Measurements from ENCODE around the gene TEX48.

TEX48 gene

DNA sequence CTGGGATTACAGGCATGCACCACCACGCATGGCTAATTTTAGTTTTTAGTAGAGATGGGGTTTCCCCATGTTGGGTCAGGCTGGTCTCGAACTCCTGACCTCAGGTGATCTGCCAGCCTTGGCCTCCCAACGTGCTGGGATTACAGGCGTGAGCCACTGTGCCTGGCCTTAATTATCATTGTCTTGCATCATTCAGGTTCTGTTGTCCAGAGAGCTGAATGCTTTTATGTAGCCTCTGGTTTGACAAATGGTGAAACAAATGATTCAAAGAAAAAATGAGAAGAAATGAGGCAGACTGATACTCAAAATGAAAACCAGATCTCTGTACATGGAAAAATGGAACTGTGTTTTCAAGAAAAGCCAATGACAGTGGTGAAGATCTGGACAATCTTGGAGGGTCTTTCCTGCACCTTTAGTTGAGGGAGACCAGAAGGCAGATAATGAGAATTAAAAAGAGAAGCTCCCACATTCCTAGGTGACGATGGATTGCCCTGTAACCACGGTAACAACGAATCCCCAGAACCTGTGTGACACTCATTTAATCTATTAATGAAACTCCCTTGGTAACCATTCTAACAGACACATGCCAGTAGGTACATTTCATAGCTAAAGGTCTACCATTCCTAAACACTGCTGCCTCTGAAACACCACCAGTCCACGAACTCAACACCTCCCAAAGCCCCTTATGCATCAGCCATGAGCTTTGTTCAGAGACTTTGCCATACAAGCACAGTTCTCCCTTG is 1.6 kb downstream of the TEX48 start:
- Histone ChIP-seq H3K4me1 (ENCODE audit: control insufficient read depth, low read depth, low read length) (no peaks in the 10 kb centered on the region), H3K56ac (ENCODE audit: low read length) (no peak overlapping the region), H2BK120ac (ENCODE audit: low read depth, low read length) (no peak overlapping the region), H3K23ac (ENCODE audit: low read length) (no peak overlapping the region), H4K5ac (ENCODE audit: low read length) (no peak overlapping the region), H2BK5ac (ENCODE audit: low read length) (no peak overlapping the region), H3K4me2 (ENCODE audit: low read length) (no peak overlapping the region), H3K4ac (ENCODE audit: low read depth, low read length) (no peak overlapping the region), H3K27ac (ENCODE audit: low read depth, low read length) (no peak overlapping the region), H3K18ac (ENCODE audit: low read length) (no peak overlapping the region), H4K8ac (ENCODE audit: low read depth, low read length) (no peak overlapping the region), H3K79me1 (ENCODE audit: low read length) (no peaks in the 10 kb centered on the region), H3K79me2 (ENCODE audit: control insufficient read depth, insufficient read depth, low read length) (no peaks in the 10 kb centered on the region), H2BK15ac (replicated peaks; ENCODE audit: low read depth) (no peak overlapping the region), H3K4me3 (ENCODE audit: low read length) (no peak overlapping the region), H2AK5ac (ENCODE audit: low read length) (no peak overlapping the region), H3K36me3 (ENCODE audit: control insufficient read depth, insufficient read depth, low read length) (no peaks in the 10 kb centered on the region), H3K27me3 (ENCODE audit: insufficient read depth, low read length, poor library complexity) (no peaks in the 10 kb centered on the region), H3K9ac (ENCODE audit: low read length) (no peak overlapping the region)
- peak; percentile 31 for DNase-seq
- no CpG with 5 or more reads among the region's 8 CpGs for WGBS (ENCODE audit: extremely low coverage, insufficient coverage, low lambda C conversion rate)

DNA sequence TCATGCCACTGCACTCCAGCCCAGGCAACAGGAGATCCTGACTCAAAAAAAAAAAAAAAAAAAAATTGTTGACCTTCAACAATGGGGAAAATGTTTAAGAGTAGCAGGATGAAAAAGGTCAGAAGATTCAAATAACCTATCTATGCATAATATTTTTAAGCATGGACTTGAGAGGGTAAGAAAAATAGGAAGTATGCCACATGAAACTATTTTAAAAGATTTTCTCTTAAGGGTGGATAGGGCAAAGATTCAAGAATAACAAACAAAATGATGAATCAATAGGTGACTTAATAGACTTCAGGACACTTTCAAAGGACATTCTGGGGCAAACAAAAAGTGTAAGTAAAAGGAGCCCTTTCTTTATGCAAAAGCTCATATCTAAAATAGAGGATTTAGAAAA is 3.2 kb downstream of the TEX48 start:
- H3K4me3 ChIP-seq (ENCODE audit: low read length) = no peak overlapping the region
- no peak for DNase-seq
- no peak overlapping the region for H3K9ac ChIP-seq (ENCODE audit: low read length)
- H3K27ac ChIP-seq (ENCODE audit: low read depth, low read length) = no peak overlapping the region
- no peak overlapping the region for H3K56ac ChIP-seq (ENCODE audit: low read length)
- H3K27me3 ChIP-seq (ENCODE audit: insufficient read depth, low read length, poor library complexity) = no peaks in the 10 kb centered on the region
- no peak overlapping the region for H4K5ac ChIP-seq (ENCODE audit: low read length)
- no peaks in the 10 kb centered on the region for H3K79me2 ChIP-seq (ENCODE audit: control insufficient read depth, insufficient read depth, low read length)
- H3K23ac ChIP-seq (ENCODE audit: low read length) = no peak overlapping the region
- no peaks in the 10 kb centered on the region for H3K4me1 ChIP-seq (ENCODE audit: control insufficient read depth, low read depth, low read length)
- no peak overlapping the region for H4K8ac ChIP-seq (ENCODE audit: low read depth, low read length)
- no peak overlapping the region for H2BK120ac ChIP-seq (ENCODE audit: low read depth, low read length)
- no peak overlapping the region for H3K4ac ChIP-seq (ENCODE audit: low read depth, low read length)
- H2BK5ac ChIP-seq (ENCODE audit: low read length) = no peak overlapping the region
- H3K36me3 ChIP-seq (ENCODE audit: control insufficient read depth, insufficient read depth, low read length) = no peaks in the 10 kb centered on the region
- no peaks in the 10 kb centered on the region for H3K79me1 ChIP-seq (ENCODE audit: low read length)
- no peak overlapping the region for H3K18ac ChIP-seq (ENCODE audit: low read length)
- H2BK15ac ChIP-seq (replicated peaks; ENCODE audit: low read depth) = no peak overlapping the region
- no peak overlapping the region for H2AK5ac ChIP-seq (ENCODE audit: low read length)
- H3K4me2 ChIP-seq (ENCODE audit: low read length) = no peak overlapping the region

DNA sequence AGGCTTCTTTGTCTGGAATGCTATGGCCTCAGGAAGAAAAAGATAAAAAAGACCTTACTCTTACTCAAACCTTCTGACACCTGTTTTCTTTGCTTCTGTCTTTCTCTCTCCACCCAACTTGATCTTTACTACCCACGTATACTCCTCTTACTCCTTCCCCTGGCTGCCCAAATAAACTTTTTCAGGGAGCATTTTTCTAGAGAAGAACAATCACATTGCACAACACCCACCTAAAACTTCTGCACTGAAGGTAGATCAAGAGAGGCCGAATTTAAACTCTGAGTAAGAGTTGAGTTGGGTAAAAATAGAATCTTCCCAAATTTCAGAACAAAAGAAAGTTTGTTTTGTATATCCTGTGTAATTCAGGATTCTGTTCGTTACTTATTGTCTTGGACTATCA is 3.9 kb downstream of the TEX48 start:
- DNase-seq = no peak
- Histone ChIP-seq H4K5ac (ENCODE audit: low read length) (no peak overlapping the region), H3K4ac (ENCODE audit: low read depth, low read length) (no peak overlapping the region), H3K36me3 (ENCODE audit: control insufficient read depth, insufficient read depth, low read length) (no peaks in the 10 kb centered on the region), H3K27ac (ENCODE audit: low read depth, low read length) (no peak overlapping the region), H3K56ac (ENCODE audit: low read length) (no peak overlapping the region), H2BK120ac (ENCODE audit: low read depth, low read length) (no peak overlapping the region), H3K27me3 (ENCODE audit: insufficient read depth, low read length, poor library complexity) (no peaks in the 10 kb centered on the region), H2AK5ac (ENCODE audit: low read length) (no peak overlapping the region), H3K4me2 (ENCODE audit: low read length) (no peak overlapping the region), H2BK15ac (replicated peaks; ENCODE audit: low read depth) (no peak overlapping the region), H3K4me1 (ENCODE audit: control insufficient read depth, low read depth, low read length) (no peaks in the 10 kb centered on the region), H2BK5ac (ENCODE audit: low read length) (no peak overlapping the region), H3K23ac (ENCODE audit: low read length) (no peak overlapping the region), H3K9ac (ENCODE audit: low read length) (no peak overlapping the region), H3K79me1 (ENCODE audit: low read length) (no peaks in the 10 kb centered on the region), H3K4me3 (ENCODE audit: low read length) (no peak overlapping the region), H3K79me2 (ENCODE audit: control insufficient read depth, insufficient read depth, low read length) (no peaks in the 10 kb centered on the region), H4K8ac (ENCODE audit: low read depth, low read length) (no peak overlapping the region), H3K18ac (ENCODE audit: low read length) (no peak overlapping the region)
- no CpG with 5 or more reads among the region's 3 CpGs for WGBS (ENCODE audit: extremely low coverage, insufficient coverage, low lambda C conversion rate)

DNA sequence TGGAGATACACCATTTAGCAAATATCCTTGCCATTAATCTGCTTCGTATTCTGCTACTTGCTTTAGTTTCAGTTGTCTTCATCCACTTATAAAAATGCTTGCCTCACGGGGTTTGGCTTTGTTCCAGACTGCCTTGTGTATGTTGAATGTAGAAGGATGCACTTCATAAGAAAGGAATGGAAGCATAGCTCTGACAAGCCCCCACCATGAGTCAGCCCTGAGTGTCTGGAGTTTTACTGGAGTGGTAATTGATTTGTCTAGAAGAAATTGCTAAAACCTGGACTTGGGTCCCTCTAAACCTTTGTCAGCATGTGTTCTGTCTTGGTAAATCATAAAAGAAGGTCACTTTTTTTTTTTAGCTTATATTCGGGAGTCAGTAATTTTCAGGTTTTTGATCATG is 4.6 kb downstream of the TEX48 start:
- DNase-seq = no peak
- H3K23ac ChIP-seq (ENCODE audit: low read length) = no peak overlapping the region
- H3K4me1 ChIP-seq (ENCODE audit: control insufficient read depth, low read depth, low read length) = no peaks in the 10 kb centered on the region
- no peak overlapping the region for H3K18ac ChIP-seq (ENCODE audit: low read length)
- H2BK5ac ChIP-seq (ENCODE audit: low read length) = no peak overlapping the region
- WGBS (ENCODE audit: extremely low coverage, insufficient coverage, low lambda C conversion rate) = no CpG with 5 or more reads among the region's 3 CpGs
- H3K4me2 ChIP-seq (ENCODE audit: low read length) = no peak overlapping the region
- no peak overlapping the region for H2AK5ac ChIP-seq (ENCODE audit: low read length)
- no peaks in the 10 kb centered on the region for H3K79me2 ChIP-seq (ENCODE audit: control insufficient read depth, insufficient read depth, low read length)
- no peaks in the 10 kb centered on the region for H3K79me1 ChIP-seq (ENCODE audit: low read length)
- no peak overlapping the region for H2BK120ac ChIP-seq (ENCODE audit: low read depth, low read length)
- H3K36me3 ChIP-seq (ENCODE audit: control insufficient read depth, insufficient read depth, low read length) = no peaks in the 10 kb centered on the region
- H3K4me3 ChIP-seq (ENCODE audit: low read length) = no peak overlapping the region
- no peak overlapping the region for H3K9ac ChIP-seq (ENCODE audit: low read length)
- H4K5ac ChIP-seq (ENCODE audit: low read length) = no peak overlapping the region
- no peaks in the 10 kb centered on the region for H3K27me3 ChIP-seq (ENCODE audit: insufficient read depth, low read length, poor library complexity)
- H3K56ac ChIP-seq (ENCODE audit: low read length) = no peak overlapping the region
- no peak overlapping the region for H3K4ac ChIP-seq (ENCODE audit: low read depth, low read length)
- H4K8ac ChIP-seq (ENCODE audit: low read depth, low read length) = no peak overlapping the region
- H2BK15ac ChIP-seq (replicated peaks; ENCODE audit: low read depth) = no peak overlapping the region
- no peak overlapping the region for H3K27ac ChIP-seq (ENCODE audit: low read depth, low read length)

DNA sequence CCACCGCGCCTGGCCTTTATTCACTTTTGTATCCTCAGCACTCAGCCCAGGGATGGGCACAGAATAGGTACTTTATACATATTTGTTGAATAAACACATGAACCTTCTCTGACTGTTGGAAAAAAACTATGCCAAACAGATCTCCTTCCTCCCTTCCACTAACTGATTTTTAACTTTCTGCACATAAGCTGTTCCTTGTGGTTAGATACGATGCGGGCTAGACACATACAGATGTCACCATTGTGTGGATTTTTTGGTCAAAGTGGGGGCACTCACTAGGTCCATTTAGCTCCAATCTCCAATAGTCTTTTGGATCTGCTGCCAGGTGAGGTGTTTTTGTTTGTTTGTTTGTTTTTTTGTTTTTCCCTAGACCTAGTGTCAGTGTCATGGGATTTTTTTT is 5.1 kb downstream of the TEX48 start:
- no peak overlapping the region for H3K23ac ChIP-seq (ENCODE audit: low read length)
- no peak overlapping the region for H2BK5ac ChIP-seq (ENCODE audit: low read length)
- no peak overlapping the region for H2AK5ac ChIP-seq (ENCODE audit: low read length)
- no peaks in the 10 kb centered on the region for H3K36me3 ChIP-seq (ENCODE audit: control insufficient read depth, insufficient read depth, low read length)
- no peaks in the 10 kb centered on the region for H3K79me2 ChIP-seq (ENCODE audit: control insufficient read depth, insufficient read depth, low read length)
- H2BK15ac ChIP-seq (replicated peaks; ENCODE audit: low read depth) = no peak overlapping the region
- no peaks in the 10 kb centered on the region for H3K79me1 ChIP-seq (ENCODE audit: low read length)
- no peaks in the 10 kb centered on the region for H3K27me3 ChIP-seq (ENCODE audit: insufficient read depth, low read length, poor library complexity)
- H3K56ac ChIP-seq (ENCODE audit: low read length) = no peak overlapping the region
- H4K5ac ChIP-seq (ENCODE audit: low read length) = no peak overlapping the region
- no peak overlapping the region for H3K27ac ChIP-seq (ENCODE audit: low read depth, low read length)
- no peak for DNase-seq
- no CpG with 5 or more reads among the region's 4 CpGs for WGBS (ENCODE audit: extremely low coverage, insufficient coverage, low lambda C conversion rate)
- H4K8ac ChIP-seq (ENCODE audit: low read depth, low read length) = no peak overlapping the region
- no peak overlapping the region for H3K4ac ChIP-seq (ENCODE audit: low read depth, low read length)
- H3K4me1 ChIP-seq (ENCODE audit: control insufficient read depth, low read depth, low read length) = no peaks in the 10 kb centered on the region
- H3K18ac ChIP-seq (ENCODE audit: low read length) = no peak overlapping the region
- no peak overlapping the region for H3K4me3 ChIP-seq (ENCODE audit: low read length)
- no peak overlapping the region for H2BK120ac ChIP-seq (ENCODE audit: low read depth, low read length)
- H3K4me2 ChIP-seq (ENCODE audit: low read length) = no peak overlapping the region
- no peak overlapping the region for H3K9ac ChIP-seq (ENCODE audit: low read length)

Data from mesendoderm (in vitro differentiated cells).